ENCODE measurements around the gene NRXN3. TPM values are rescaled to one million over a fixed set of nuclear protein-coding genes. Genes with fewer than 3 reads are reported as not detected.

Gene NRXN3
- polyA plus RNA-seq, 5 donors = 1.3 to 1.9 (median 1.4) TPM

DNA sequence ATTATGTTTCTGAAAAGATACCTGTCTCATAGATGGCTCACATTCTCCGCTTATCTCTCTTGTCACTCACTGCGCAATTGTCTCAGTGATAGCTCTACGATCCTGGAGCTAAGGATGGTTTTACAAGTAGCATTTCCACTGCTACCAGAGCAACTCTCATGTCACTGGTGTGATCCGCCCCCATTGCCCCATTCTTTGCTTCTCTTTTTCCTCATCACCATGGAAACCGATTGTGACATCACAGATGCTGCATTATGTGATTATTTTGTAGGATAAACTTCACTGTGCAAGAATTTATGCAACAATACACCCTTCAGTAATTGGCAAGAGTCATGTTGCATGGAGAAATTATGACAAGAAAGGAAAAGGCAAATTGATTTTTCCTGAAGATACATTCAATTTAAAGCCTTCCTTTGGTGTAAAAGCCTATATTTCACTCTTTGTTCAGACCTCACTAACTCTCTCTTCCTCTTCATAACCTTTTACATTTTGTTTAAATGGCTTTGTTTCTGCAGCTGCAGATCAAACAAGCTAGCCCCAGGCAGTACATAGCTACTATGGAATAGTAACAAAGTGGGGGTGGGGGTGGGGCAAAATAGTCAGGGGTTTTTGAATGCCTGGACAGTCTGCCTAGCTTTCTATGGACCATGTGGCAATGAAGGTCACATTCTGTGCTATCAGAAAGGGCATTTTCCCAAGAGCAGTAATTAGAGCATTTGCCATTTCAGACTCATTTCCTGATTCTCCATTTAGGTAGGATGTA, 539.8 kb downstream of the NRXN3 start:
- no peak for DNase-seq

- no peak for DNase-seq
Observed at GRCh38 chr14:78710963-78711362, 540.8 kb downstream of the NRXN3 start.

- no peak for DNase-seq
Observed at GRCh38 chr14:78713716-78714115, 543.5 kb downstream of the NRXN3 start.

DNA sequence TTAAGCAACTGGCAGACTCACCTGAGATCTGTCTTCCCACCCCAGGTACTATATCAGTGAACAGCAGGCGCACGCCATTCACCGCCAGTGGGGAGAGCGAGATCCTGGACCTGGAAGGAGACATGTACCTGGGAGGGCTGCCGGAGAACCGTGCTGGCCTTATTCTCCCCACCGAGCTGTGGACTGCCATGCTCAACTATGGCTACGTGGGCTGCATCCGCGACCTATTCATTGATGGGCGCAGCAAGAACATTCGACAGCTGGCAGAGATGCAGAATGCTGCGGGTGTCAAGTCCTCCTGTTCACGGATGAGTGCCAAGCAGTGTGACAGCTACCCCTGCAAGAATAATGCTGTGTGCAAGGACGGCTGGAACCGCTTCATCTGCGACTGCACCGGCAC, 544.5 kb downstream of the NRXN3 start:
- no peak for DNase-seq

GRCh38 chr14:78721756-78722480, 551.7 kb downstream of the NRXN3 start:
- DNase-seq = no peak

DNA sequence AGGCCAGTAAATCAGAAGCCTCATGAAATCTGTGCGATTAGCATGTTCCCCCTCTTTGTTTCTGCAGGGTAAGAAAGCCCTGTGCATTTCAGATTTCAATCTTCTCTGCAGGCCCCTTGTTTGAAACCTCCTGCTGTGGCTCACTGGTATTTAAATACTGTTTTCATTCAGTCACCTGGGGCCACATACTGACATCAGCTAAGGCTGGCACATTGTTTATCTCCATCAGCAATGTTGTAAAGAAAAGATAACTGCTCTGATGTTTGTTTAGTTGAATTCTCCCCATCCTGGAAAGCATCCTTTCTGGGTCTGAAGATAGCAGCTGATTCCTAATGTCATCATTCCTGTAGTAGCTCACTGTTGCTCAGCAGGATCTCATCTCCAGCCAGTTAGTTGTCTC, 554.9 kb downstream of the NRXN3 start:
- DNase-seq = no peak

DNA sequence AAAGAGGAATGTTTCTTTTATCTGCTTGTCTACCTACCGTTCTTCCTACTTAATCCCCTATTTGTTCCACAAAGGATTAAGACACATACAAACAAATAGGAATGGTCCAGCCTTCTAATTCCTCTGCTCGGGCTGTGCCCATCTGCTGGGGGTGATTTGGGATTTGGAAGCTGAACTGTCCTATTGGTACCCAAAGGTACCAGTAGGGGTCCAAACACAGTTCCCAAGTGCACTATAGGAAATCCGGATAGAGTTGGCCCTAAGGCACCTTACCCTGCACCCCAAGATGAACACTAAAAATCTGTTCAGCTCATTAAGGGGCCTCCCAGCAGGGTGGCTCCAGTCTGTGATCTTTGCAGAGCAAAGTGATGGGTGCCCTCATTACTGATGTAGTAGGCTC, 566.9 kb downstream of the NRXN3 start:
- DNase-seq = no peak

- no peak for DNase-seq
Observed at GRCh38 chr14:78737601-78738000, 567.4 kb downstream of the NRXN3 start.

DNA sequence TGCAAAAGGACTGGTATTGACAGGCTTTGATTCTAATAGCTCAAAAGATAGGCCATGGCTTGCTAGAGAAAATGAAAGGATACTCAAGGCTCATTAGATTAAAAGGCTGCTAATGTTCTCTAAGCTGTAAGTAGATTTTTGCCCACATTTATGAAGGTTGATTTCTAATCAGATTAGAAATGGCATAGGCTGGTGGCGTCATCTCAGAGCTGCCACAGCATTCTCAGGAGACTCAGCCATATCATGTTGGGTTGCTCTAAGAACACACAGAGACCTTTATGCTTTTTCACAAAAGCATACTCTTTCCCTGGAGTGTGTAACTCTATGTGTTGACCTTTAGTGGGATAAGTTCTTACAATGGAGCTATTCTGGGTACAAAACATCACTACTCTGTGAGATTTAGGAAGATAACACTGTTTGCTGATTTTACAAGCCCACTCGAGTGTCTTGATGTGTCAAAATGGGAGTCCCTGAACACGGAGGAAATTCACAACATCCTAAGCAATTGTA, 576.0 kb downstream of the NRXN3 start:
- DNase-seq = no peak

GRCh38 chr14:78747813-78748212, 577.6 kb downstream of the NRXN3 start:
- no peak for DNase-seq

- DNase-seq = no peak
Observed at GRCh38 chr14:78752518-78753188, 582.5 kb downstream of the NRXN3 start.

GRCh38 chr14:78754059-78754458, 583.9 kb downstream of the NRXN3 start:
- no peak for DNase-seq

- DNase-seq = no peak
Observed at GRCh38 chr14:78758333-78758732, 588.2 kb downstream of the NRXN3 start.

DNA sequence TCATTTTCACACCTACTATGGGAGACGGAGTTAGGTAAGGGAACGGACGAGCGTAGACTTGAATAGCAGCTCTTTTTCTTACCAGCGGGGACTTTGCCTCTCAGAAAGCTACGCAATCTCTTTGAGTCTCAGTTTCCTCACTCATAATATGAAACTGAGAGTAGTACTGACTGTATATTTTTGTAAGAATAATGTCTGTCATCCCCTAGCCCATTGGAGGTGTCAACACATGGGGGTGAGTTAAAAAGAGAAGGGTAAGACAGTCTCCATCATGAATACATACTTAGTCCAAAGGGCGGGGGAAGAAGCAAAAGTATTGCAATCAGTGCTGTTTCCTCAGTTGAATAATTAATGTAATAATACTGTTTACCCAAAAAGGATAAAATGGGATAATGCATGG, 592.2 kb downstream of the NRXN3 start:
- no peak for DNase-seq

- no peak for DNase-seq
Observed at GRCh38 chr14:78763746-78764145, 593.6 kb downstream of the NRXN3 start.

DNA sequence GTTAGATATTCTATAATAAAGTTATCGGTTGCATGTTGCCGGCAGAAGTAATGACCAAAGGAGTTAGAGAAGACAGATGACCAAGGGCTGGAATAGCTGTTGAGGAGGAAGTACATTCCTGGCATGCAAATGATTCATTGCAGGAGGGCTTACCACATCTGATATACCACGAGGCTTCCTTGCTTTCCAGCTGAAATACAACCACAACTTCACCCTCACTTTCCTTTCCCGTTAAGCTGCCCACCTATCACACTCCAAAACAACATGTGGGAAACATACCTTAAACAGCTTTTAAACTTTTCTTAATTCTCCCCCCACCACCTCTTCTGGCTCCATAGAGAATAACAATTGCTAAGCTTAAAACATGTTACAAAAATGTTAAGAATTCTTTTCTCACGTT, 594.1 kb downstream of the NRXN3 start:
- no peak for DNase-seq

GRCh38 chr14:78764645-78765044, 594.5 kb downstream of the NRXN3 start:
- no peak for DNase-seq

GRCh38 chr14:78767436-78767835, 597.3 kb downstream of the NRXN3 start:
- DNase-seq = no peak

- DNase-seq = no peak
Observed at GRCh38 chr14:78782551-78782950, 612.4 kb downstream of the NRXN3 start.

DNA sequence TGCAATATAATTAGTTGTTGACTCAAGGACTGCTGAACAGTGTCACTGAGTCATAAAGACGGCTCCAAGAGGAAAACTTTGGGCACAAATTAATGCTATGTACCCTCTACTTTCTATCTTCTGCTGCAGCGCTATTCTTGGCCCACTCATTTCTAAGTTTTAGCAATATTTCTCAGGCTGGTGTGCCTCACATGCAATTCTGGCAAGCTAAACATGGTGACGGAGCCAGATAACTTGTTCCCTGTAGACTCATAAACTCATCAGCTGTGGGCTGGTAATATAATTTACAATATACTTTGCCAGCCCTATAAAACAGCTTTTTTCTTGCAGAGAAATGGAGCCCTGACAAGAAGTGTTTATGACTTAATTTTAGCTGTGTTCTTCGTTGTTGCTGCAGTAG, 615.1 kb downstream of the NRXN3 start:
- DNase-seq = peak in 1 of 2 donors; percentile 1

- no peak for DNase-seq
Observed at GRCh38 chr14:78788467-78789360, 618.5 kb downstream of the NRXN3 start.

DNA sequence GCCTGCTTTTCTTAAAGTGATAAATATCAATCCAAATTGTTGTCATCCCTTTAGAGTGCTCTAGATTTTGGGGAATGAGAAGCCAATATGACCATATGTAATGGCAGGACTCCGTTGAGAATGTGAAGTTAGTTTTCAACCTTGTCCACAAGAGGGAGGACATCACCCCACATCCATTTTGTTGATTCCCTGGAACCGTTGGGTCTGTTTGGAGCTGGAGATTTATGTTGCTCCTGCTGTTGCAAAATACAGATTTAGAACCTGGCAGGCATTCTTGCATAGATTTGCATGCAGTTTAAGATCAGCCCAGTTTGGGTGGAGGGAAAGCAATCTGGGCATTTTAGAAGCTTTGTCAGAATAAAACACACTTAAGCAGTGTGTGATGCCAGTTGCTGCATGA, 620.1 kb downstream of the NRXN3 start:
- no peak for DNase-seq

Measured in right lung (tissue), 5 donors.